HG02981 (cell line): ENCODE measurements around the gene SMG7.

Source experiments
- ATAC-seq: cut with Tn5 transposase; IDR thresholded peaks from one replicate; pipeline ENCODE4 v1.9.1; 2021; ENCODE audit warnings: mild to moderate bottlenecking, moderate library complexity; ENCODE audit not compliant: unreplicated experiment

The SMG7 gene

DNA sequence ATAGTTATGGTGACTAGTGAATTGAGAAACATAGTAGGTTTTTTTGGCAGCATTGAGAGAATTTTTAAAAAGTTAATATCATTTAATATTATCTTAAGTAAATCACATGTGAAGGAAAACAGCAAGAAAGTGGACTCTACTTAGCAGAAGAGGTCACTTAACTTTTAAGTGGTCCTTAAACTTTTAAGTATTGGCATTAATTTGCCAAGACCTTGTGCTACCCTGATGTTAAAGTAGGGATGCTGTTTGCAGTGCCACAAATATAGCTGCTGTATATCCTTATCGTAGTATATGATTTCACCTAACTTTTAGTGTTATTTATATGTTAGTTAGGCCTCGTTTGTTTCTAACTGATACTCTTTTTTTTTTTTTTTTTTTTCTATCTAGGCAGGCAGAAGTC lies 40.2 kb downstream of the SMG7 start:
- no peak for ATAC-seq

DNA sequence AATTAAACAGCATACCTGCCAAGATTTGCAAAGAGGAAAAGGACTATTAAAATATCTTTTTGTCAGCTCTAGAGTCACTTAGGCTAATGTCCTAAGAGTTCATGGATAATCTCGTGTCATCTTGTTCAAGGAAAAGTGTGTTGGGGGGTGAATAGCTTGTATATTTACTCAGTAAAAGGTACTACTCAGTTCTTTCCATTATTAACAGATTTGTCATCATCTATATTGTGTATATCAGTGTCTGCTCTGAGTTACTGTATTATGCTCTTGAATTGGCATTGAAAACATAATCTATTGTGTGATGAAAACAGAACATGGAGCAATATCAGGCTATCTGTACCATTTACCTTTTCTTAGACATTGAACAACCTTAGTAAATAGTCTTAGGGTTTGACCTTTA lies 41.9 kb downstream of the SMG7 start:
- ATAC-seq = no peak

DNA sequence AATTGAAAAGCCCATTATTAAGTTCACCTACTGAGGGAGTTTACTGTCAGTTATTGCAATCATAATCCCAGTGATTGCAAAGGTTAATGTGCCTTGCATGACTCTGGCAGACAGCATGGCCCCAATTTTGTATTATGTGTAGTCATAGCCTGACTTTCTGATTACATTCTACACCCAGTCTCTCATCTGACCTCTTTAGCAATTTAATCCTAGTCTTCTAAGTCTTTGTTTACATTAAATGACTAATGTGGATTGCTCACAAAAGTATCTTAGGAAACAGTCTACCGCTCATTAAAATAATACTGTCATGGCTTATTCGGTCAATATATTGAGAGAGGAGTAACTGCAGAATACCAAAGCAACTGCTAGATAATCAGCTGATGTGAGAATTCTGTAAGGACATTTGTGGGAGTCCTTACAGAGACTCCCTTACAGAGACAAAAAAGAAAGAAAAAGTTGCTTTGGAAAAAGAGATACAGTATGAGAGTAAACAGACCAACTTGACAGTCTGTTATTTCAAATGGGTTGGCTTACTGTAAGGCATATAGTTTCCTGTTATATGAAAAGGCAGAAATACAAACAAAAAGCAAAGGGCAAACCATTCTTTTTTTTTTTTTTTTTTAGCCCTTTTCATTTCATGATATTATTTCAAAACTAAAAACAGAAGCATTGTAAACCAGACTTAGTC lies 42.8 kb downstream of the SMG7 start:
- no peak for ATAC-seq

DNA sequence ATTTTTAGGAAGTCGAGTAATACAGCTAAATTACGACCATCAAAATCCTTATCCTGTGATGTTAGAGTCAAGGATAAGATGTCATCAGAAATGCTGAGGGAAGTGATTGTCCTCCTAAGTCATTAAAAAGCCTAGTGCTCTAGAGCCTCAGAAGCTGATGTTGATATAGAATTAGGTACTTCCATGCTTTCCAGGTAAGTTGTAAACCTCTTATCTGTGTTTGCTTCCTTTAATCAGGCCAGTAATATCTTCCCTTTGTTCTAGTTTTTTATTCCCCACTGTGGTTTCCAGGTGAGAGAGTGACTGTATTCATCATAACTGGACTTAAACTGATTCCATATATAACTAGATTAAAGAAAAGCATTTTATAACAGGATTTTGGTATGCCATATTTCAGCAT lies 44.4 kb downstream of the SMG7 start:
- ATAC-seq = no peak

DNA sequence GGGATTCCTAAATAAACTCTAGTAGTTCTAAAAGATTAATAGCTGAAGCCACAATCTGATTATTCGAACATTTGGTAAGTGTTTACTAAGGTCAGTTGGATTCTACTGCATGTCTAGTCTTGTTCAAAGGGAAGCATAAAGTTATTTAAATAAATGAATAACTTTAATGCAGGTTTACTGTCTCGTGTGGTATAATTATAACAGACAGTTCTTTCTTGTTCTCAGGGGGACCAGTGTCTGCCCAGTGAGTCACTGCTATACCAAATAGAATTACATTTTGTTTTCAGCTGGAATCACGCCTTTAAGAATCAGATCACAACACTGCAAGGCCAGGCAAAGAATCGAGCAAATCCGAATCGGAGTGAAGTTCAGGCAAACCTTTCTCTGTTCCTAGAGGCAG lies 45.1 kb downstream of the SMG7 start:
- ATAC-seq = no peak

DNA sequence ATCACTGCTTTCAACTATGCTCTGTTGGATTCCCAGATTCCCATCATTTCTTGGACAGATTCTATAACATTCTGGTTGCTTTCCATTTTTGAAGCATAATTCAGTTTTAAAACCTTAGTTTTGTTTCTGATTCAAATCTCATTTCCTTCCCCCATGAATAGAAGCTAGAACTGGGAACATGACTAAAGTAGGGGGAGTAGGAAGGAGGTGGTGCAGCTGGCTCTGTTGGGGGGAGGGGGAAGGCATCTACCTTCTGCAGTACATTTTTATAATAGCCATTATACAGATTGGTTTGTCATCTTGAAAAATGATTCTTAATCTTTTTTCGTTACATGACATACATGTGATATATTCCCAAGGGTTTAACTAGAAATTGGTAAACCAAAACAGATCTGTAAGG lies 48.1 kb downstream of the SMG7 start:
- ATAC-seq = no peak

DNA sequence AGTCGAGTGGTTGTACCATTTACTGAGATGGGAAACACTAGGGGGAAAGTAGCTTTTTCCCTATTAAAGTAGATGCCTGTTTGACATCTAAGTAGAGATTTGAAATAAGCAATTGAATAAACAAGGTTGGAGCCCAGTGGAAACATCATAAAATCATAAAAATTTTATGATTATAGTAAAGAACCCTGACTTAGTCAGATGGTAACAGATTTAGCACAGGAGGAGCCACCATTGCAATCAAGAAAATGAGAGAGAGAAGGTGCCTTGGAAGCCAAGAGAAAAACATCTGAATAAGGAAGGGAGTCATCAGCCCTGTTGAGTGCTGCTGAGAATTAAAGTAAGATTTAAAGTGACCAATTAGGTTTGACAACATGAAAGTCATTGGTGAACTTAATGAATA lies 49.8 kb downstream of the SMG7 start:
- no peak for ATAC-seq

DNA sequence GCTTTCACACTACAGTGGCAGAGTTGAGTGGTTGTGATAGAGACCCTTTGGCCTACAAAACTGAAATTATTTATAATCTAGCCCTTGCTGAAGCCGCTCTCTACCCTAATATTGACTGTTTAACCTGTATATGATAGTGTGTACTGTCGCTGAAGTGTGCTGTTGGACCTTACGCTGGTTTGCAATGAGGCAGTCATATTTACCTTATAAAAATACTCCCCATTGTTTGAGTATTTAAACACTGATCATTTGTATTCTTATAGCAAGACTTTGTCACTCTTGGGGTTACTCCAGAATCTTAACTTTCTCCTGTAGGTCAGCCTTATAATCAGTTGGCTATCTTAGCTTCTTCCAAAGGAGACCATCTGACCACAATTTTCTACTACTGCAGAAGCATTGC lies 56.3 kb downstream of the SMG7 start:
- no peak for ATAC-seq

DNA sequence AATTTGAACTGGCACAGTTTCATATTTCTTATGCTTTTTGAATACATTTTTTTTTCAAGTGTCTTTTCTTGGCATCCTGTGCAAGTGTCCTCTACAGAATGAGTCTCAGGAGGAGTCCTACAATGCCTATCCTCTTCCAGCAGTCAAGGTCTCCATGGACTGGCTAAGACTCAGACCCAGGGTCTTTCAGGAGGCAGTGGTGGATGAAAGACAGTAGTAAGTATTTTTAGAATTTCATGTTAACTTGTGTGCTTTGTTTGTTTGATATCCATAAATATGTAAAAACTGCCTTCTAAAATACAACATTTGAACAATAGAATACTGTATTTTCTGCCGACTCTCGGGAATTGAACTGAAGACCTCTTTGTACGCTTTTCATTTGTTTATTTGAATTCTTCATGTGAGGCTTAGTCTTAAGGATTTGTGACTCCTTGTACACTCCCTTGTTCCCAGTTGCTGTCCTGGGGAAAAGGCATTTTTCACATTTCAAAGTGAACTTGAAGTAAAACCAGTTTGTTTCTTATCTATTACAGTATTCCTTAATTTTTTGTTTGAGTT lies 61.4 kb downstream of the SMG7 start:
- no peak for ATAC-seq

DNA sequence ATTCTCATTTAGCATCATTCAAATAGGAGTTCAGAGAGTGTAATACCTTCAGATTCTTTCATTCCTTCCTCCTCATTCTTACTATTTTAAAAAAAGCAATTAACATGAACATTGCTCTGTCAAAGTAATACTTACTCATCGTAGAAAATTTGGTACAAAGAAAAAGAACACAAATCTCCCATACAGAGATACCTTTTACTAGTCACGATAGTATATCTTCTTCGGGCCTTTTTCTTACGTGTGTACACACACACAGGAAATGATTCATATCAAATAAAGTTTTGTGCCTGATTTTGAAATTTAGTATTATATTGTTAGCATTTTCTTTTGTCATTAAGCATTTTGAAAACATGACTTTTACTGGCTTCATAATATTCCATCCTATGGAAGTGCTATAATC lies 65.1 kb downstream of the SMG7 start:
- ATAC-seq = no peak

DNA sequence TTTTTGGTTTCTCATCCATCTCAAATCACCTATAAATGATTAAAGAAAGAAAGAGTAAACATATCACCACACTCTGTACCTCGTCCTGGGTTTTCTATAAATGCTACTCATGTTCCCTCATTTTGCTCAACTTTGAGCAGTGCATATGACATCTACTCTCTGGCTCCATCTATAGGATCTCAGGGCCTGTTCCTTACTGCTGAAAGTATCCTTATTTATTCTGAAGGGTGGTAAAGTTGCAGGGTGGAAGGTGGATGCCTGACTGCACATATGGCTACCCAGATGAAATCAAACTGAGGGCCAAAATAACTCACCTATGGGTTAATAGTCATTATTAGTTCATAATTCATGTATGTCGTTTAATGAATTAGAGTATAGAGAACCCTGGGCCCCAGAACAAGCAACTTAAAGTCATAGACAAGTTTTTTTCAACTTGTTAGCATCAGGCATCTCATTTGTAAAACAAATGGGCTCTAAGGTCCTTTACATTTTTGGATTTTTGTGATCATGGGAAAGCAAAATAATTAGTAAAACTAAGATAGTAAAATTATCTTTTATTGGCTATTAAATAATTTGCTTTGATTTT lies 71.4 kb downstream of the SMG7 start:
- ATAC-seq = no peak

DNA sequence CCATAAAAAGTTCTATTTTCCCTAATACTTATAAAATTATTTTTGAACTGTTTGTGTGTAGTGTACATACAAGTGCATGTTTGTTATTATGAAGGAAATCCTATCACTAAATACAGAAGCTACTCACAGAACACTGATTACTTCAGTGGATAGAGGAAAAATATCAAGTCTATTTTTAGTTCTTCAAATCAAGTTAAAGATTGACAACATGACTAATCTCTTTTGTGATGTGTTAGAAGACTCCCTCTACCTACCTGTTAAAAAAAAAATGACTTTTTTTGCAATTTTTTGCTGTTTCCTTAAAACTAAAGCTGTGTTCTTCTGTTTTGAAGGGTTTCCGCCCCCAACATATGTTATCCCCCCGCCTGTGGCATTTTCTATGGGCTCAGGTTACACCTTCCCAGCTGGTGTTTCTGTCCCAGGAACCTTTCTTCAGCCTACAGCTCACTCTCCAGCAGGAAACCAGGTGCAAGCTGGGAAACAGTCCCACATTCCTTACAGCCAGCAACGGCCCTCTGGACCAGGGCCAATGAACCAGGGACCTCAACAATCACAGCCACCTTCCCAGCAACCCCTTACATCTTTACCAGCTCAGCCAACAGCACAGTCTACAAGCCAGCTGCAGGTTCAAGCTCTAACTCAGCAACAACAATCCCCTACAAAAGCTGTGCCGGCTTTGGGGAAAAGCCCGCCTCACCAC lies 72.4 kb downstream of the SMG7 start:
- ATAC-seq = no peak

DNA sequence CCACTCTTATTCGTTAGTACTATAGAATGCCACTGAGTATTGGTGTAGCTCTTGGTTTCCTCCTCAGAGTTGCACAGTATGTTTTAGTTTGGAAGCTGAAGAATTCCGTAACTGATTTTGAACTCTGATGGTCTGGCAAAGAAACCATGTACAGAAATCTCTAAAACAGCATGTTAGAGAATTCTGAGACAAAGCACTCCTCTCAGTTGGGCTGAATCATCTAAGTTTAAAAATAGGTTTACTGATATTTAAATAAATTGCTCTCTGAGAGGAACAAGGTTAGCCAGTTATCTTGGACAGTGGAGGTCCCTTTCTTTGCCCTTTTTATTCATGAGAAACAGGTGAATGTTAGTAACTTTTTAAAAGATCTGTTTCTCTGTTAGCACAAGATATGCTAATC lies 74.1 kb downstream of the SMG7 start:
- no peak for ATAC-seq

DNA sequence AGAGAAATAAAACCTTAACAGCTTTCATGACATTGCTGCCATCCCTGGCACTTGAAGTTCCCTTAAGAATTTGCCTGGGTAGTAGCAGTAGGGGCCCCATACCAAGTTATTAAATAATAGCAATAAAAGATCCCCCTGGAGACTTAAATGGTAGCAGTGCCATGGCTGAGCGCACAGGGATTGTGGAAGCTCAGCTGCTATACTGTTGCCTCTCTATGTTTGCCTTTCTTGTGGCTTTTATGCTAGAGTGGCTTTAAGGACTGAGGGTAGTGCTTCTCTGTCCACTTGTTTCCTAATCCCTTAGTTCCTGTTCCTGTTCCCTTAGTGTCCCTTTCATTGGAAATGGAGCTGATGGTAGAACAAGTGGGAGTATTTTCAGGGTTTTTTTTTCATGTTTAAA lies 75.8 kb downstream of the SMG7 start:
- no peak for ATAC-seq

DNA sequence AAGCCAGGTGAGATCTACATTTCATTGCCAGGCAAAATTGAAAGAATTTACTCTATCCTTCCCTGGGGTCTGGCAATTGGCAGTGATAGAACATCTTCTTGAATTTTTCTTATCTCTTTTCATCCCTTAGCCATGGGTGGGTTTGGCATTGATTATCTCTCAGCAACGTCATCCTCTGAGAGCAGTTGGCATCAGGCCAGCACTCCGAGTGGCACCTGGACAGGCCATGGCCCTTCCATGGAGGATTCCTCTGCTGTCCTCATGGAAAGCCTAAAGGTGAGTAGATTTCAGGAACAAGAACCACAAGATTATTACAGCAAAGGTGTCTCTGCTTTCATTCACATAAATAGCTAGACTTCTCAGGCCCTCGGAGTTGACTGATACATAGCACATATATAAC lies 78.6 kb downstream of the SMG7 start:
- no peak for ATAC-seq

DNA sequence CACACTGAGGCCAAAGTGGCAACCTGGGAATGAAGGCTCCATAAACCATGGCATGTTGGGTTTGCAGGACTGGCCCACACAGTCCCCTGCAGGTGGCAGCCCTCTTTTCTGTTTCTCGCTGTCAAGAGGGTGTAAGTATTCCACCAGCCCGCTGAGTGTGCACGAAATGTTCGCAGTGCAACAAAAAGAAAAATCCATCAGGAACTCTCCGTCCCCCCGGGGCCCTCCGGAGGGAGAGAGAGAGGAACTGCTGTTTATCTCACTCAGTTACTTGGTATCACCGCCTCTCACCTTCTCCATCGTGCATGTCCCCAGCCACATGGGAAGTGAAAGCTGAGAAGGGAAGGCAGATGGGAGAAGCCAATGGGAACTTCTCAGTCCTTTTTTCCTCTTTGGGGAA lies 79.6 kb downstream of the SMG7 start:
- ATAC-seq = no peak

DNA sequence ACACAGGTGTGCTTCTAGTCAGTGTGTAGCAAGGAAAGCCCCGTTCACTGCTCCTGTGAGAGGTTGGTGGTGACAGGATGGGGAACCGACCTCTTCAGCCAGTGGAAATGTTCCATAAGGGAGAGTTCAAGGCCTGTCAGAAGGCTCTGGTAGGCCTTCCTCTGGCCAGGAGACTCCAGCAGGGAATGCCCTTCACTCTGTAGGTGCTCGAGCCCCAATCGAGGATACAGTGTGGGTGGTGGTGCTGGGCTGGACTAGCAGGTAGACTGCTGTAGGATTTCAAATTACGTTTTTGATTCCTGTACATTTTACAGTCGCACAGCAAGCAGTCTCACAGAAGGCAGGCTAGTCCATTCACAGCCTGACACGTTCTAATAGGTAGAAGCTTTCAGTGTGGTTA lies 80.1 kb downstream of the SMG7 start:
- ATAC-seq = no peak

DNA sequence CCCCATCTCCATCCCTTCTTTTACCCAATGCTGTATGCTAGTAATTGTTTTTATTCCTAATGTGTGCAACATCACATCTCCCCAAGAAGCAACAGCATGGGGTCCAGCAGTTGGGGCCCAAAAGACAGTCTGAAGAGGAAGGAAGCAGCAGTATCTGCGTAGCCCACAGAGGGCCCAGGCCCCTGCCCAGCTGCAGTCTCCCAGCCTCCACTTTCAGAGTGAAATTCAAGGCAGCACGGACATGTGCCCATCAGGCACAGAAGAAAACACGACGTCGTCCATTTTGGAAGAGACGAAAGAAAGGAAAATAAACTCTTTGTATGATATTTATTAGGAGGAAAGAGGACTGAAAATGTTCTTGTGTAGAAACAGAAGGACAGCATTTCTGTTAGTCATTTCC lies 80.6 kb downstream of the SMG7 start:
- no peak for ATAC-seq

DNA sequence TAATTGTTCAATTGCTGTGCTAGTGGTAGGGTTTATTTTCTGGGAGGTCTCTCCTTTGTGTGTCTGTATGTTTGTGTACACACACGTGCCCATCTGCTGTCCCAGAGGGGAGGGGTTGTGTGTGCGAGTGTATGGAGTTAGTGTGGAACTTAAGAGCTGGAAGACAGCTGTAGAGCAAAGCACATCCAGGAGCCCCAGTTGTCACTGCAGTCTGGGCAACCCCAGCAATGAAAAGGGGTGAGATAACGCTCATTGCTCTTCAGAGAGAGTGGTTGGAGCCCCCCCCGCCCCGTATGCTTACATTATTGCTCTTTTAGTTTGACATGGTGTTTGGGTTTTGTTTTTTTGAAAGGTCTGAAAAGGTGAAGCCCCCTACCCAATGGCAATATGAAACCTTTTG lies 81.0 kb downstream of the SMG7 start:
- no peak for ATAC-seq

DNA sequence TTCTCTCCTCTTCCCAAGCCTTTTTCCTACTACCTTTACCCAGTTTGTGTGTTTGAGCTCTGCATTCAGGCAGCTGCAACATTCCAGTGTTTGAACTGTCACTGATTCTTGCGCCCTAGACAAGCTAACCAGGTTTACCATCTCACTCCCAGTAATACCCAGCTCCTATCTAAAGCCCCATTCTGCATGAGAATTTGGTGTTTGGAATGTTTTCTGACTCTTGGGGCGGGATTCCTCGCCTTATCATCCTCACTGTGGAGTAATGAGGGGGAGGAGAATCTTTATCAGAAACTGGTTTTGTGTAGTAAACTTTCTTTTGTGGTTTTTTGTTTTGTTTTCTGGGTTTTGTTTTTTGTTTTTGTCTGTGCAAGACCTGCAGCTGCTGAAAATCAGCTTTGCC lies 81.5 kb downstream of the SMG7 start:
- ATAC-seq = no peak

DNA sequence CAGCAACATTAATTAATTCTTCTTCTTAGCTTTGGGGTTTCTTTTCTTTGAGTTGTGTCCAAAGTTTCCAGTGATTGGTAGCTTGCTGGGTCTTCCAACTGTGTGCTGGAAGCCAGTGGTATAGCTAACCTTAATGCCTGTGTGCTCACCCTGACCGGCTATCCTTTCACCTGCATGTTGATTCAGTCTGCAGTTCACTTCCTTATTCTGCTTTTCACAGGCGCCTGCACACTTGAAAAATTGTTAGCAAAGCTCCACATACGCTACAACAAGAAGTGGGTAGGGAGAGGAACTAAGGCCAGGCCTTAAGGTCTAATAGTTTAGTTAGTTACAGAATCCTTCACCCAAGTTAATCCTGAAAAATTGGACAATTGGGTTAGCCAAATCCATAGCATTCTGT lies 82.3 kb downstream of the SMG7 start:
- no peak for ATAC-seq

DNA sequence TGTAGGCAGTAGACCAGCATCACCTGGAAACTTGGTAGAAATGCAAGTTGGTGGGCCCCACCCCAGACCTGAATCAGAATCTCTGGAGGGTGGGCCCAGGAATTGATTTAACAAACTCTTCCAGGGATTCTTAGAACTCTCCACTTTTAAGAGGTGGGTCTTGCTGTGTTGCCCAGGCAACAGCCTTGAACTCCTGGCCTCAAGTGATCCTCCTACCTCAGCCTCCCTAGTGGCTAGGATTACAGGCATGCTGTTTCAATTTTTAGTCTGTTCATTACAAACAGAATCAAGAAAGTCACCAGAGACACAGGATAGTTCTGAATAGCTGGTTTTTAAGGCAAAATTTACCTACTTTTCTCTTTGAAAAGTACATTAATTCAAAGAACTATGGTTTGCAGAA lies 86.8 kb downstream of the SMG7 start:
- ATAC-seq = no peak
